Lower leg skin (tissue), 4 donors: ENCODE data around the gene ATOX1. TPM values are rescaled to one million over a fixed set of nuclear protein-coding genes. Genes with fewer than 3 reads are reported as not detected.
"Not testable (repeated sequence)": the region's sequence is repeated elsewhere in the genome, so short reads cannot be mapped to it uniquely, and the experiment has no call there.

Experiments used
- DNase-seq, 2 donors: peaks; one replicate each; pipeline ENCODE4 v3.0.0-alpha.2; 2019; ENCODE audit warnings: low spot score in 2 of 2
- H3K4me3 ChIP-seq: fragments of 200-600 bp; sonication (generic); 2 replicates; pipeline ENCODE4 v1.5.1; 2017; ENCODE audit warnings: mild to moderate bottlenecking, low read depth; ENCODE audit not compliant: poor library complexity, severe bottlenecking
- CTCF ChIP-seq, 3 donors: fragments of 450-650 bp; IDR thresholded peaks; one replicate each; pipeline ENCODE4 v1.5.1; 2016; ENCODE audit warnings: antibody characterized with exemption in 3 of 3, mild to moderate bottlenecking in 3 of 3, moderate library complexity in 2 of 3
- POLR2A ChIP-seq, 2 donors: fragments of 450-650 bp; IDR thresholded peaks; one replicate each; pipeline ENCODE4 v1.6.1; 2016 to 2017; ENCODE audit warnings: antibody characterized with exemption in 2 of 2, mild to moderate bottlenecking in 1 of 2, moderate library complexity in 1 of 2
- WGBS, 2 donors: methylation state at CpG; one replicate each; pipeline ENCODE4 v1.1.5; 2018; 5-methylcytosine and 5-hydroxymethylcytosine counted together
- intact Hi-C: fragments of 100-400 bp; cut with DNase I; formaldehyde crosslinking; loops from one replicate; pipeline ENCODE4 v1.15.0; 2023; ENCODE audit warnings: low total_unique reads
- total RNA-seq, 4 donors: library from RNA; depleted of rRNA; stranded (reverse); fragments of >200 nt; gene quantifications; one replicate each; pipeline ENCODE4 v1.1.0, GENCODE V29; 2016

The ATOX1 gene
- total RNA-seq, 4 donors from 2014 or later: 65.5 to 137 (median 92.8) TPM

DNA sequence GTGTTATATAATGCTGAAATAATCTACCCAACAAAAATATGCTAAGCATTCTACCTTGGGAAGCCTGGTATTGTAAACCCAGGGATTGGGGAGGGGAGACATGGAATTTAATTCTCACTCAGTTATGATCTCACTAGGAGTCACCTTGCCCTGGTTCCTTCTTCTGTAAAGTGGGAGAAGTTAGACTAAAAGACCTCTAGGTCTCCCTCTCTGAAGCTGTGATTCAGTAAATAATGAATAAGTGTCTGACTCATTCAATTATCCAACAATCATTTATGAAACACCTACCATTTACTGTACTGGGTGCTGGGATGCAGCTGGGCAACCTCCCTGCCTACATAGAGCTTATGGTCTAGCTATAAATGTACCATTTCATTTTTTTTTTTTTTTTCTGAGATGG is 51.5 kb downstream of the ATOX1 start:
- intact Hi-C loops: no loop called here
- no peak overlapping the region for H3K4me3 ChIP-seq
- TF ChIP-seq POLR2A (IDR thresholded peaks at IDR 0.05) (no peak), CTCF (IDR thresholded peaks at IDR 0.05) (no peak)
- no peak for DNase-seq

DNA sequence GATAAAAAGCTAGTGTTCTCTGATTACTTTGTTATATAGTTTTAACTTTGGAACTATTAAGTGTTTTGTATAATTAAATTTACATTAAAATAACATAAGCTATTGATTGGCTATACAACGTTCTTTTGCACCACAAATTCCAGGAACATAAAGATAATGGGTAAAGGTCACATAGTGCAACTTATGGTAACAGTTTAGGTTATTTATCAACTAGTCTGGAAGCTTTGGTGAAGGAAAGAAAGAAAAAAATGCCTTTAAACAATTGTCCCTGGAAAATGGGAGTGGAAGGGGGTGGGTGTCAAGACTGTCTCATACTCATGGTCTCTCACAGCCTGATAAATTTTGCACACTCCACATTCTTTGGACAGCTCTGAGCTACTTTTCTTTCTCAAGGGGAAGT is 54.7 kb downstream of the ATOX1 start:
- TF ChIP-seq POLR2A (IDR thresholded peaks at IDR 0.05): no peak
- no peak for TF ChIP-seq CTCF (IDR thresholded peaks at IDR 0.05)
- WGBS, 2 donors: 72 to 76% methylated on average over 1 of the region's 1 CpG
- no peak for DNase-seq
- no peak overlapping the region for H3K4me3 ChIP-seq
- intact Hi-C loops: no loop called here

DNA sequence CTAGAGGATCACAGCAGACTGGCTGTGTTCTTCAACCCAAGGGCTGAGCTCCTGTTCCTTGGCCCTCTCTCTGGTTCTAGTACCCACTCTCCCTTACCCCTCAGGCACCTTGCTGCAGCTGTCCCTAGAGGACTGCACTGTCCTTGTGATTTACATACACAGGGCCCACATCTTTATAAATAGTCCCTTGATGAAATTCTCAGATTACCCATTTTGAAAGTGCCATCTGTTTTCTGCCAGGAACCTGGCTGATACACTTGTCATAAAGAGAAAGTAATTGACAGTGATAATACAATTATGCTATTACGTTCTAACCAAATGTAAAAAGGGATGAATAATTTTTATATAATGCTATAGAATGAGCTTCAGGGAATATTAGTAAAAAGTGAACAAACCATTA is 55.2 kb downstream of the ATOX1 start:
- H3K4me3 ChIP-seq: no peak overlapping the region
- TF ChIP-seq POLR2A (IDR thresholded peaks at IDR 0.05) (no peak), CTCF (IDR thresholded peaks at IDR 0.05) (no peak)
- WGBS, 2 donors: 59 to 61% methylated on average over 1 of the region's 1 CpG
- DNase-seq: no peak
- intact Hi-C loops: no loop called here

- TF ChIP-seq POLR2A (IDR thresholded peaks at IDR 0.05) (no peak), CTCF (IDR thresholded peaks at IDR 0.05) (no peak)
- DNase-seq: no peak
- intact Hi-C loops: no loop called here
- H3K4me3 ChIP-seq: no peak overlapping the region
Observed at GRCh38 chr5:151700820-151701219, 57.6 kb downstream of the ATOX1 start.

DNA sequence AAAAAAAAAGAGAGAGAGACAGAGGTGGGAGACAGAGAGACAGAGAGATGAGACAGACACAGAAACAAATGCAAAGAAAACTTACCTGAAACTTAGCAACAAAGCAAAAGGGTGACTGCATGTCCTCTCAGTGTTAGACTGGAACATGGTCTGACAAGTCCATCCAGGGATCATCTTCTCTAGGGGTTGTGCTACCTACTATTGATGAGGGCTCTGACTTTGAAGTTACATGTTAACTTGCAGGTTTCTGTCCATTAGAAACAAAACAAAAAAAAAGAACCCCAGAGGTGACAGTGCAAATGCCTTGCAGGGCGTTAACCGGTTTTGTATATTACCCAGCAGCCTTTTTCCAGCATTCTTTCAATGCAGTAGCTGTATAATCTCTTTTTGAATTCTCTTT is 58.1 kb downstream of the ATOX1 start:
- 75 to 77% methylated on average over 2 of the region's 2 CpGs for WGBS, 2 donors
- H3K4me3 ChIP-seq: no peak overlapping the region
- intact Hi-C loops: no loop called here
- TF ChIP-seq CTCF (IDR thresholded peaks at IDR 0.05) (no peak), POLR2A (IDR thresholded peaks at IDR 0.05) (no peak)
- no peak for DNase-seq

DNA sequence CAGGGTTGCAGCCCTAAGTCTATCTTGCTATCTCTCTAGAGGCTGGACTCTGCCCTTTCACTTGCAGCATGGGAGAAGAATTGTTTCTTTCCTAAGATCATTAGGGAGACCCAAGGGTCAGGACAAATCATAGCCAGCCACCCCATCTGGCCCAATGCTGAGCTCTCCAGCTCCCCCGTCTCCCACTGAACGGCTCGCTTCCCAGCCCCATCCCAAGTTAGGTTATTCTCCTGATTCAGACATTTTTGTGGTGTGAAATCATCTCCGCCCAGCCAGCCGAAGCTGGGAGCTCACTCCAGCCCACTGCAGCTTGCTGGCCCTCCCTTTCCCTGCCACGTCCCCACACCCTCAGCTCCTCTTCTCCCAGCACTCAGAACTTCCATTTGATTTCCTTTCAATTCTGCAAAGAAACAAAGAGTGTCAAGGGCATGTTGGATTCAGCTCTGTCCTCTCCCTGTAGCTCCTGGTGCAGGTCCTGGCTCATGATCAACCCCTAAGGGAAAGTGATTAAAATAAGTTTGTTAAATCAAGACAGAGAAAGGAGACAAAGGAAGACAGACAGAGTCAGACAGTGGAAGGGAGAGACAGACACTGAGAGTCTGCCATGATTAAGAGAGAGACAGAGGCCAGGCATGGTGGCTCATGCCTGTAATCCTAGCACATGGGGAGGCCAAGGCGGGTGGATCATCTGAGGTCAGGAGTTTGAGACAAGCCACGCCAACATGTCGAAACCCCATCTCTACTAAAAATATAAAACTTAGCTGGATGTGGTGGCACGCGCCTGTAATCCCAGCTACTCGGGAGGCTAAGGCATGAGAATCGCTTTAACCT is 59.1 kb downstream of the ATOX1 start:
- intact Hi-C loops: no loop called here
- peak in 1 of 2 donors; percentile 91 for DNase-seq
- no peak overlapping the region for H3K4me3 ChIP-seq
- no peak for TF ChIP-seq POLR2A (IDR thresholded peaks at IDR 0.05)
- TF ChIP-seq CTCF (IDR thresholded peaks at IDR 0.05): no peak
- 37 to 47% methylated on average over 13 of the region's 13 CpGs for WGBS, 2 donors

- intact Hi-C loops, H3K4me3 ChIP-seq: not testable (repeated sequence)
- WGBS, 2 donors: 94 to 99% methylated on average over 4 of the region's 4 CpGs
- DNase-seq: peak in 1 of 2 donors; percentile 75
Observed at GRCh38 chr5:151698081-151698480, 60.4 kb downstream of the ATOX1 start.
